Nephron (organoid): ENCODE results near the gene SPAG17.

Source experiments
- H3K27ac Mint-ChIP-seq, 3 experiments: 2 replicates each; pipeline ENCODE4 v1.8.0; 2020; ENCODE audit warnings: mixed read lengths in 3 of 3, mild to moderate bottlenecking in 2 of 3, moderate library complexity in 1 of 3
- H3K27me3 Mint-ChIP-seq: 2 replicates; pipeline ENCODE4 v1.8.0; 2021; ENCODE audit warnings: low read depth, mild to moderate bottlenecking, moderate library complexity, mixed read lengths
- H3K36me3 Mint-ChIP-seq: 2 replicates; pipeline ENCODE4 v1.8.0; 2020; ENCODE audit warnings: low read depth, mixed read lengths
- H3K4me1 Mint-ChIP-seq: 2 replicates; pipeline ENCODE4 v1.8.0; 2020; ENCODE audit warnings: mixed read lengths
- H3K4me3 Mint-ChIP-seq, 3 experiments: 2 replicates each; pipeline ENCODE4 v1.8.0; 2020; ENCODE audit warnings: mild to moderate bottlenecking in 3 of 3, mixed read lengths in 3 of 3, moderate library complexity in 2 of 3
- H3K9me3 Mint-ChIP-seq: 2 replicates; pipeline ENCODE4 v1.8.0; 2020; ENCODE audit warnings: mixed read lengths
- CTCF ChIP-seq, 3 experiments: fragments of 200-600 bp; sonication (generic); IDR thresholded peaks; one replicate each; pipeline ENCODE4 v1.5.0; 2021; ENCODE audit warnings: antibody characterized with exemption in 3 of 3; ENCODE audit not compliant: unreplicated experiment in 3 of 3

SPAG17 gene

GRCh38 chr1:118043624-118044023, 141.4 kb downstream of the SPAG17 start:
- Mint-ChIP-seq H3K4me1 (no peaks in the 10 kb centered on the region), H3K27ac (no peak overlapping the region), H3K27me3 (no peaks in the 10 kb centered on the region), H3K4me3 (no peak overlapping the region), H3K9me3 (no peaks in the 10 kb centered on the region), H3K36me3 (peaks cover 6% of the 10 kb centered on the region)
- TF ChIP-seq CTCF (IDR thresholded peaks at IDR 0.05; ENCODE audit: unreplicated experiment in 3 of 3) = no peak

GRCh38 chr1:118042501-118042900, 142.5 kb downstream of the SPAG17 start:
- no peak overlapping the region for H3K27ac Mint-ChIP-seq
- no peaks in the 10 kb centered on the region for H3K4me1 Mint-ChIP-seq
- H3K9me3 Mint-ChIP-seq = no peaks in the 10 kb centered on the region
- H3K27me3 Mint-ChIP-seq = no peaks in the 10 kb centered on the region
- no peak overlapping the region for H3K4me3 Mint-ChIP-seq
- H3K36me3 Mint-ChIP-seq = peaks cover 6% of the 10 kb centered on the region
- no peak for TF ChIP-seq CTCF (IDR thresholded peaks at IDR 0.05; ENCODE audit: unreplicated experiment in 3 of 3)

GRCh38 chr1:118039170-118039569, 145.9 kb downstream of the SPAG17 start:
- no peak overlapping the region for H3K27ac Mint-ChIP-seq
- H3K4me3 Mint-ChIP-seq = no peak overlapping the region
- H3K9me3 Mint-ChIP-seq = no peaks in the 10 kb centered on the region
- H3K27me3 Mint-ChIP-seq = no peaks in the 10 kb centered on the region
- H3K4me1 Mint-ChIP-seq = no peaks in the 10 kb centered on the region
- no peak for TF ChIP-seq CTCF (IDR thresholded peaks at IDR 0.05; ENCODE audit: unreplicated experiment in 3 of 3)
- peaks cover 6% of the 10 kb centered on the region for H3K36me3 Mint-ChIP-seq

- Mint-ChIP-seq H3K27me3 (no peaks in the 10 kb centered on the region), H3K9me3 (no peaks in the 10 kb centered on the region), H3K36me3 (peaks cover 9% of the 10 kb centered on the region), H3K4me1 (no peaks in the 10 kb centered on the region), H3K27ac (no peak overlapping the region), H3K4me3 (no peak overlapping the region)
- TF ChIP-seq CTCF (IDR thresholded peaks at IDR 0.05; ENCODE audit: unreplicated experiment in 3 of 3) = no peak
These were observed 152.1 kb downstream of the SPAG17 start for GRCh38 chr1:118032883-118033282.

GRCh38 chr1:118028267-118028666, 156.8 kb downstream of the SPAG17 start:
- no peaks in the 10 kb centered on the region for H3K9me3 Mint-ChIP-seq
- no peaks in the 10 kb centered on the region for H3K27me3 Mint-ChIP-seq
- TF ChIP-seq CTCF (IDR thresholded peaks at IDR 0.05; ENCODE audit: unreplicated experiment in 3 of 3) = no peak
- H3K4me1 Mint-ChIP-seq = no peaks in the 10 kb centered on the region
- no peak overlapping the region for H3K27ac Mint-ChIP-seq
- H3K36me3 Mint-ChIP-seq = peaks cover 9% of the 10 kb centered on the region
- no peak overlapping the region for H3K4me3 Mint-ChIP-seq

GRCh38 chr1:118023199-118023598, 161.8 kb downstream of the SPAG17 start:
- Mint-ChIP-seq H3K36me3 (no peaks in the 10 kb centered on the region), H3K4me1 (no peaks in the 10 kb centered on the region), H3K9me3 (no peaks in the 10 kb centered on the region), H3K27ac (no peak overlapping the region), H3K27me3 (no peaks in the 10 kb centered on the region), H3K4me3 (no peak overlapping the region)
- no peak for TF ChIP-seq CTCF (IDR thresholded peaks at IDR 0.05; ENCODE audit: unreplicated experiment in 3 of 3)
